HCT116 (cell line): Measurements from ENCODE around the gene CCRL2. TPM values are rescaled to one million over a fixed set of nuclear protein-coding genes. Genes with fewer than 3 reads are reported as not detected.

Source experiments
- ATAC-seq: fragments of 200-7000 bp; cut with Tn5 transposase; 2 replicates; pipeline ENCODE4 v1.9.1; 2020; ENCODE audit warnings: mild to moderate bottlenecking, moderate library complexity
- BruUV-seq: library from RNA; stranded (reverse); fragments of 400-500 nt; replicated peaks from 2 replicates; lab custom pipeline; 2021; lab: Mats Ljungman, UMichigan
- CTCF ChIA-PET: fragments of 300-600 bp; sonication (Branson Sonifier 250); formaldehyde crosslinking; loops from one replicate; lab custom pipeline; 2021; ENCODE audit warnings: antibody characterized with exemption; lab: Charles Lee
- POLR2A ChIA-PET: fragments of 300-600, 350-600 bp; sonication (Branson Sonifier 250); formaldehyde crosslinking; loops from one replicate; lab custom pipeline; 2021; ENCODE audit warnings: antibody characterized with exemption; lab: Charles Lee
- RAD21 ChIA-PET, 2 experiments: fragments of 300-600 bp; sonication (Branson Sonifier 250); formaldehyde crosslinking; loops; one replicate each; lab custom pipeline; 2023; ENCODE audit warnings: low total read pairs in 2 of 2; ENCODE audit not compliant: uncharacterized antibody in 2 of 2, unreplicated experiment in 2 of 2, low non-redundant PET in 1 of 2; lab: Charles Lee
- DNase-seq: peaks from one replicate; pipeline ENCODE4 v3.0.0-alpha.2; 2010; ENCODE audit warnings: low read depth, low spot score
- H2AFZ ChIP-seq: fragments of 200-600 bp; shearing (Covaris generic), sonication (generic); 2 replicates; pipeline ENCODE4 v1.6.1; 2017; ENCODE audit warnings: low read depth, mixed run types, mixed read lengths, antibody characterized with exemption, low read length; ENCODE audit not compliant: poor library complexity, severe bottlenecking
- H3K27ac ChIP-seq: 2 replicates; pipeline ENCODE4 v1.5.1; 2012; ENCODE audit warnings: low read depth, low read length
- H3K27me3 ChIP-seq: fragments of 200-600 bp; sonication (generic); 2 replicates; pipeline ENCODE4 v1.6.1; 2016; ENCODE audit warnings: mixed run types, low read length, mixed read lengths; ENCODE audit not compliant: insufficient read depth
- H3K36me3 ChIP-seq, 2 experiments: fragments of 200-500 bp in 1 of 2; fragments of 200-600 bp in 1 of 2; sonication (Bioruptor generic) in 1 of 2; sonication (generic) in 1 of 2; 2 replicates each; pipeline versions ENCODE4 v1.5.1 to v1.6.1; 2014 to 2016; ENCODE audit warnings: low read length in 2 of 2, inconsistent platforms in 1 of 2, mixed read lengths in 1 of 2, mixed run types in 1 of 2; ENCODE audit not compliant: insufficient read depth in 2 of 2, control insufficient read depth in 1 of 2
- H3K4me1 ChIP-seq, 2 experiments: fragments of 200-600 bp in 1 of 2; sonication (generic) in 1 of 2; 2 replicates each; pipeline versions ENCODE4 v1.5.1 to v1.6.1; 2012 to 2017; ENCODE audit warnings: low read length in 2 of 2, inconsistent platforms in 1 of 2, mild to moderate bottlenecking in 1 of 2, mixed read lengths in 1 of 2, mixed run types in 1 of 2, moderate library complexity in 1 of 2; ENCODE audit not compliant: insufficient read depth in 2 of 2, control insufficient read depth in 1 of 2
- H3K4me2 ChIP-seq: fragments of 200-600 bp; sonication (generic); 2 replicates; pipeline ENCODE4 v1.6.1; 2017; ENCODE audit warnings: mixed run types, low read length, mixed read lengths
- H3K4me3 ChIP-seq, 2 experiments: fragments of 200-600 bp in 1 of 2; sonication (generic) in 1 of 2; replicated peaks in 1 of 2; 2 replicates each; pipeline ENCODE4 v1.5.1; 2011 to 2016; ENCODE audit warnings: low read length in 2 of 2, control low read depth in 1 of 2, low read depth in 1 of 2, mild to moderate bottlenecking in 1 of 2, mixed read lengths in 1 of 2, mixed run types in 1 of 2
- H3K79me2 ChIP-seq: fragments of 200-600 bp; sonication (generic); 2 replicates; pipeline ENCODE4 v1.6.1; 2017; ENCODE audit warnings: mild to moderate bottlenecking, mixed run types, low read length, moderate library complexity, mixed read lengths; ENCODE audit not compliant: insufficient read depth
- H3K9ac ChIP-seq: fragments of 200-600 bp; sonication (generic); 2 replicates; pipeline ENCODE4 v1.6.1; 2016; ENCODE audit warnings: low read length, mixed read lengths
- H3K9me2 ChIP-seq: fragments of 200-600 bp; sonication (generic), shearing (Covaris generic); 2 replicates; pipeline ENCODE4 v1.6.1; 2017; ENCODE audit warnings: mixed run types, mild to moderate bottlenecking, moderate library complexity; ENCODE audit not compliant: insufficient read depth
- H3K9me3 ChIP-seq, 2 experiments: fragments of 200-500 bp in 1 of 2; fragments of 200-600 bp in 1 of 2; sonication (Bioruptor generic) in 1 of 2; sonication (generic) in 1 of 2; 2 replicates each; pipeline ENCODE4 v1.6.1; 2014 to 2017; ENCODE audit warnings: low read length in 2 of 2, mixed read lengths in 2 of 2, inconsistent platforms in 1 of 2, low read depth in 1 of 2, mild to moderate bottlenecking in 1 of 2, mixed run types in 1 of 2, moderate library complexity in 1 of 2; ENCODE audit not compliant: control insufficient read depth in 1 of 2, insufficient read depth in 1 of 2
- H4K20me1 ChIP-seq: fragments of 200-600 bp; sonication (generic), shearing (Covaris generic); 2 replicates; pipeline ENCODE4 v1.6.1; 2017; ENCODE audit warnings: mixed run types, mild to moderate bottlenecking, moderate library complexity; ENCODE audit not compliant: insufficient read depth
- ELF1 ChIP-seq: IDR thresholded peaks from 2 replicates; pipeline ENCODE4 v1.6.1; 2012; ENCODE audit warnings: low read depth, borderline replicate concordance
- FOSL1 ChIP-seq: IDR thresholded peaks from 2 replicates; pipeline ENCODE4 v1.6.1; 2012; ENCODE audit warnings: low read depth
- POLR2A ChIP-seq: IDR thresholded peaks from 2 replicates; pipeline ENCODE4 v1.7.0; 2011; ENCODE audit warnings: borderline replicate concordance; ENCODE audit not compliant: insufficient read depth, insufficient read length; ENCODE audit errors: extremely low read depth
- SIN3A ChIP-seq: IDR thresholded peaks from 2 replicates; pipeline ENCODE4 v1.6.1; 2012; ENCODE audit warnings: low read depth
- SP1 ChIP-seq: IDR thresholded peaks from 2 replicates; pipeline ENCODE4 v1.6.1; 2012; ENCODE audit warnings: low read depth
- TCF7L2 ChIP-seq: IDR thresholded peaks from 2 replicates; pipeline ENCODE4 v1.7.0; 2011; ENCODE audit warnings: borderline replicate concordance, inconsistent platforms; ENCODE audit not compliant: insufficient read depth, insufficient read length; ENCODE audit errors: extremely low read depth
- intact Hi-C: fragments of 100-400 bp; cut with micrococcal nuclease; formaldehyde crosslinking; loops from 2 replicates; pipeline ENCODE4 v1.10.0; 2022
- total RNA-seq: library from RNA; stranded (reverse); gene quantifications from one replicate; pipeline ENCODE4 v1.2.1, GENCODE V29; 2021; ENCODE audit not compliant: unreplicated experiment
- TF ChIP-seq, protein P1 (sequence below): IDR thresholded peaks from 2 replicates; pipeline ENCODE4 v1.6.1; 2012; ENCODE audit warnings: low read depth

CCRL2 gene
- total RNA-seq, 1 experiment from 2014 or later: not detected

DNA sequence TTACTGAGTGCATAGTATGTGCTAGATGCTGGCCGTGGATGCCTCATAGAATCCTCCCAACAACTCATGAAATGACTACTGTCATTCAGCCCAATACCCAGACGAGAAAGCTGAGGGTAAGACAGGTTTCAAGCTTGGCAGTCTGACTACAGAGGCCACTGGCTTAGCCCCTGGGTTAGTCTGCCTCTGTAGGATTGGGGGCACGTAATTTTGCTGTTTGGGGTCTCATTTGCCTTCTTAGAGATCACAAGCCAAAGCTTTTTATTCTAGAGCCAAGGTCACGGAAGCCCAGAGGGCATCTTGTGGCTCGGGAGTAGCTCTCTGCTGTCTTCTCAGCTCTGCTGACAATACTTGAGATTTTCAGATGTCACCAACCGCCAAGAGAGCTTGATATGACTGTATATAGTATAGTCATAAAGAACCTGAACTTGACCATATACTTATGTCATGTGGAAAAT is 37.4 kb upstream of the CCRL2 start:
- no TSS peak for BruUV-seq
- Histone ChIP-seq H3K36me3 (no peaks in the 10 kb centered on the region), H3K27ac (no peak overlapping the region), H4K20me1 (no peaks in the 10 kb centered on the region), H3K4me2 (no peak overlapping the region), H3K27me3 (peaks cover 44% of the 10 kb centered on the region), H3K4me1 (no peaks in the 10 kb centered on the region), H2AFZ (no peak overlapping the region), H3K9me2 (no peaks in the 10 kb centered on the region), H3K9me3 (no peaks in the 10 kb centered on the region), H3K4me3 (no peak overlapping the region), H3K79me2 (no peaks in the 10 kb centered on the region), H3K9ac (no peak overlapping the region)
- POLR2A ChIA-PET: no interaction called here
- TF ChIP-seq SP1: no peak
- no peak for TF ChIP-seq FOSL1
- TF ChIP-seq, protein P1, sequence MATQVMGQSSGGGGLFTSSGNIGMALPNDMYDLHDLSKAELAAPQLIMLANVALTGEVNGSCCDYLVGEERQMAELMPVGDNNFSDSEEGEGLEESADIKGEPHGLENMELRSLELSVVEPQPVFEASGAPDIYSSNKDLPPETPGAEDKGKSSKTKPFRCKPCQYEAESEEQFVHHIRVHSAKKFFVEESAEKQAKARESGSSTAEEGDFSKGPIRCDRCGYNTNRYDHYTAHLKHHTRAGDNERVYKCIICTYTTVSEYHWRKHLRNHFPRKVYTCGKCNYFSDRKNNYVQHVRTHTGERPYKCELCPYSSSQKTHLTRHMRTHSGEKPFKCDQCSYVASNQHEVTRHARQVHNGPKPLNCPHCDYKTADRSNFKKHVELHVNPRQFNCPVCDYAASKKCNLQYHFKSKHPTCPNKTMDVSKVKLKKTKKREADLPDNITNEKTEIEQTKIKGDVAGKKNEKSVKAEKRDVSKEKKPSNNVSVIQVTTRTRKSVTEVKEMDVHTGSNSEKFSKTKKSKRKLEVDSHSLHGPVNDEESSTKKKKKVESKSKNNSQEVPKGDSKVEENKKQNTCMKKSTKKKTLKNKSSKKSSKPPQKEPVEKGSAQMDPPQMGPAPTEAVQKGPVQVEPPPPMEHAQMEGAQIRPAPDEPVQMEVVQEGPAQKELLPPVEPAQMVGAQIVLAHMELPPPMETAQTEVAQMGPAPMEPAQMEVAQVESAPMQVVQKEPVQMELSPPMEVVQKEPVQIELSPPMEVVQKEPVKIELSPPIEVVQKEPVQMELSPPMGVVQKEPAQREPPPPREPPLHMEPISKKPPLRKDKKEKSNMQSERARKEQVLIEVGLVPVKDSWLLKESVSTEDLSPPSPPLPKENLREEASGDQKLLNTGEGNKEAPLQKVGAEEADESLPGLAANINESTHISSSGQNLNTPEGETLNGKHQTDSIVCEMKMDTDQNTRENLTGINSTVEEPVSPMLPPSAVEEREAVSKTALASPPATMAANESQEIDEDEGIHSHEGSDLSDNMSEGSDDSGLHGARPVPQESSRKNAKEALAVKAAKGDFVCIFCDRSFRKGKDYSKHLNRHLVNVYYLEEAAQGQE: no peak
- no peak for TF ChIP-seq POLR2A
- TF ChIP-seq ELF1: no peak
- no peak for TF ChIP-seq SIN3A
- TF ChIP-seq TCF7L2: no peak
- ATAC-seq: no peak
- intact Hi-C loops: loop anchor here (2.0 to 10.0 kb wide), 3 partner anchors 189 to 605 kb away; no protein-coding TSS in a partner anchor
- CTCF ChIA-PET: interaction anchor here (0.7 to 5.6 kb wide), 10 partner anchors 9 to 431 kb away, joined by 3 to 30 read pairs (median 10); partner anchors contain the start of gene CCR1
- no peak for DNase-seq
- RAD21 ChIA-PET: interaction anchor here in 1 of 2 experiments (1.6 kb wide), 1 partner anchor 93 kb away, joined by 6 read pairs; no protein-coding TSS in a partner anchor
